IMR-90 (cell line): ENCODE results near the gene GJB5.

ENCODE experiments used
- CTCF ChIP-seq: conservative IDR thresholded peaks from 2 replicates; pipeline ENCODE4 v1.5.1; 2012; ENCODE audit warnings: mild to moderate bottlenecking, low read depth, low read length, improper control_type of control experiment
- SMC3 ChIP-seq: fragments of 150-350 bp; IDR thresholded peaks from 2 replicates; pipeline ENCODE4 v1.6.1; 2016; ENCODE audit warnings: low read depth, mild to moderate bottlenecking, antibody characterized with exemption, low read length, moderate library complexity

- TF ChIP-seq SMC3 (no peak), CTCF (peak; percentile 33)
Measured at GRCh38 chr1:34787461-34788420, 32.9 kb downstream of the GJB5 start.
